GM23338 (cell line): ENCODE measurements around the gene MKX.

ENCODE experiments used
- EZH2 ChIP-seq: fragments of 200-600 bp; sonication (generic); IDR thresholded peaks from one replicate; pipeline ENCODE4 v1.8.0; 2017; ENCODE audit warnings: antibody characterized with exemption, mild to moderate bottlenecking, low read depth; ENCODE audit not compliant: unreplicated experiment
- JUNB ChIP-seq: IDR thresholded peaks from one replicate; pipeline ENCODE4 v1.6.1; 2016; ENCODE audit warnings: antibody characterized with exemption; ENCODE audit not compliant: unreplicated experiment
- POLR2AphosphoS5 ChIP-seq: IDR thresholded peaks from 2 replicates; pipeline ENCODE4 v1.6.1; 2016; ENCODE audit warnings: antibody characterized with exemption, low read depth
- TF ChIP-seq, protein P1 (sequence below), 2 experiments: fragments of 200-600 bp in 1 of 2; sonication (generic) in 1 of 2; conservative IDR thresholded peaks; 2 replicates each; pipeline versions ENCODE4 v1.5.1 to v1.6.1; 2016 to 2017; ENCODE audit warnings: antibody characterized with exemption in 2 of 2, low read depth in 2 of 2, mild to moderate bottlenecking in 2 of 2, moderate library complexity in 1 of 2
- TF ChIP-seq, protein P2 (sequence below): IDR thresholded peaks from one replicate; pipeline ENCODE4 v1.6.1; 2018; ENCODE audit warnings: antibody characterized with exemption; ENCODE audit not compliant: unreplicated experiment

DNA sequence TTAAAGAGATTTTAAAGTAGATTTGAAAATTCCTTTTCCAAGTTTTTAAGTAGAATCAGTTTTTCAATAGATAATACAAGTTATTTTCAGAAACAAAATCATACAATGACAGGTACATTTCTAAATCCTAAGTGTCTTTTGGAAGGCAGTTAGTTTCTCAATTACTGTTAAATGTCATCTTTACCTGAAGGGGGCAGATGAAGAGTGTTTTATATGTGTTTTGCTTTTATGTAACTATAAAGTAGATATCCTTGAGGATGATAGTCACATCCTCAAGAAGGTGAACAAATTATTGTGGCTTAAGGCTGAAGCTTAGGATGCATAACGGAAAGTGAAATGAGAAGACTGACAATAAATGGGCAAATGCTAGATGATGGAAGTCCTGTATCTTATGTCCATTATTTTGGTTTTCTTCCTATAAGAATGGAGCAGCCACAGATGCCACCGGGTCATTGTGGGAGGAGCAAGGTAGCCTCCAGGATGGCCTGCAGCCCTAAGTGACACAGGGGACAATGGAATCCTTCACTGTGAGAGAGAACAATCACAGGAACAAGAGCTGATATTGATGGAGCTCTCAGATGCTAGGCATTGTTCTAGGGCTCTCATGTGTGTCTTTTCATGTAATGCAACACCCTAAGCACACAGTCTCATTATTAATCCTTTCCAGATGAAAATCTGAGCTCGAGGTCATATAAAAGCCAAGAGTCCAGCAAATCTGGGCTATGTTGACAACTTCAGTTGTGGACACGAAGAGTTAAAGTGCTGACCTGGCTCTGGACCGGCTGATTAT, 14.1 kb upstream of the MKX start:
- TF ChIP-seq JUNB (no peak), POLR2AphosphoS5 (no peak), EZH2 (no peak)
- TF ChIP-seq, protein P1, sequence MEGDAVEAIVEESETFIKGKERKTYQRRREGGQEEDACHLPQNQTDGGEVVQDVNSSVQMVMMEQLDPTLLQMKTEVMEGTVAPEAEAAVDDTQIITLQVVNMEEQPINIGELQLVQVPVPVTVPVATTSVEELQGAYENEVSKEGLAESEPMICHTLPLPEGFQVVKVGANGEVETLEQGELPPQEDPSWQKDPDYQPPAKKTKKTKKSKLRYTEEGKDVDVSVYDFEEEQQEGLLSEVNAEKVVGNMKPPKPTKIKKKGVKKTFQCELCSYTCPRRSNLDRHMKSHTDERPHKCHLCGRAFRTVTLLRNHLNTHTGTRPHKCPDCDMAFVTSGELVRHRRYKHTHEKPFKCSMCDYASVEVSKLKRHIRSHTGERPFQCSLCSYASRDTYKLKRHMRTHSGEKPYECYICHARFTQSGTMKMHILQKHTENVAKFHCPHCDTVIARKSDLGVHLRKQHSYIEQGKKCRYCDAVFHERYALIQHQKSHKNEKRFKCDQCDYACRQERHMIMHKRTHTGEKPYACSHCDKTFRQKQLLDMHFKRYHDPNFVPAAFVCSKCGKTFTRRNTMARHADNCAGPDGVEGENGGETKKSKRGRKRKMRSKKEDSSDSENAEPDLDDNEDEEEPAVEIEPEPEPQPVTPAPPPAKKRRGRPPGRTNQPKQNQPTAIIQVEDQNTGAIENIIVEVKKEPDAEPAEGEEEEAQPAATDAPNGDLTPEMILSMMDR (conservative IDR thresholded peaks at IDR 0.05; ENCODE audit: low read depth in 2 of 2), result peak in 1 of 2 experiments; percentile 36; a peak in 3 of 4 replicates
- TF ChIP-seq, protein P2, sequence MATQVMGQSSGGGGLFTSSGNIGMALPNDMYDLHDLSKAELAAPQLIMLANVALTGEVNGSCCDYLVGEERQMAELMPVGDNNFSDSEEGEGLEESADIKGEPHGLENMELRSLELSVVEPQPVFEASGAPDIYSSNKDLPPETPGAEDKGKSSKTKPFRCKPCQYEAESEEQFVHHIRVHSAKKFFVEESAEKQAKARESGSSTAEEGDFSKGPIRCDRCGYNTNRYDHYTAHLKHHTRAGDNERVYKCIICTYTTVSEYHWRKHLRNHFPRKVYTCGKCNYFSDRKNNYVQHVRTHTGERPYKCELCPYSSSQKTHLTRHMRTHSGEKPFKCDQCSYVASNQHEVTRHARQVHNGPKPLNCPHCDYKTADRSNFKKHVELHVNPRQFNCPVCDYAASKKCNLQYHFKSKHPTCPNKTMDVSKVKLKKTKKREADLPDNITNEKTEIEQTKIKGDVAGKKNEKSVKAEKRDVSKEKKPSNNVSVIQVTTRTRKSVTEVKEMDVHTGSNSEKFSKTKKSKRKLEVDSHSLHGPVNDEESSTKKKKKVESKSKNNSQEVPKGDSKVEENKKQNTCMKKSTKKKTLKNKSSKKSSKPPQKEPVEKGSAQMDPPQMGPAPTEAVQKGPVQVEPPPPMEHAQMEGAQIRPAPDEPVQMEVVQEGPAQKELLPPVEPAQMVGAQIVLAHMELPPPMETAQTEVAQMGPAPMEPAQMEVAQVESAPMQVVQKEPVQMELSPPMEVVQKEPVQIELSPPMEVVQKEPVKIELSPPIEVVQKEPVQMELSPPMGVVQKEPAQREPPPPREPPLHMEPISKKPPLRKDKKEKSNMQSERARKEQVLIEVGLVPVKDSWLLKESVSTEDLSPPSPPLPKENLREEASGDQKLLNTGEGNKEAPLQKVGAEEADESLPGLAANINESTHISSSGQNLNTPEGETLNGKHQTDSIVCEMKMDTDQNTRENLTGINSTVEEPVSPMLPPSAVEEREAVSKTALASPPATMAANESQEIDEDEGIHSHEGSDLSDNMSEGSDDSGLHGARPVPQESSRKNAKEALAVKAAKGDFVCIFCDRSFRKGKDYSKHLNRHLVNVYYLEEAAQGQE, result no peak
